Mucosa of descending colon (tissue), 3 donors: ENCODE data around the gene SOX15. TPM values are rescaled to one million over a fixed set of nuclear protein-coding genes. Genes with fewer than 3 reads are reported as not detected.

Experiments
- ATAC-seq: fragments of 200-7000 bp; cut with Tn5 transposase; one replicate; pipeline ENCODE4 v1.9.1; 2020; ENCODE audit warnings: mild to moderate bottlenecking, moderate library complexity
- DNase-seq, 3 donors: peaks; one replicate each; pipeline ENCODE4 v3.0.0-alpha.2; 2020
- H3K36me3 ChIP-seq: fragments of 200-600 bp; one replicate; pipeline ENCODE4 v1.8.0; 2021; ENCODE audit warnings: low read depth, mild to moderate bottlenecking
- H3K4me1 ChIP-seq: fragments of 200-600 bp; one replicate; pipeline ENCODE4 v1.8.0; 2021; ENCODE audit warnings: low read depth, mild to moderate bottlenecking
- H3K4me3 ChIP-seq: fragments of 200-600 bp; one replicate; pipeline ENCODE4 v1.8.0; 2021; ENCODE audit warnings: mild to moderate bottlenecking
- H3K9me3 ChIP-seq: fragments of 200-600 bp; one replicate; pipeline ENCODE4 v1.8.0; 2021; ENCODE audit warnings: mild to moderate bottlenecking
- intact Hi-C, 2 donors: fragments of 100-400 bp; cut with DNase I in 1 of 2; cut with micrococcal nuclease in 1 of 2; formaldehyde crosslinking; loops; one replicate each; pipeline versions ENCODE4 v1.11.0 to v1.11.1; 2022; cut with DNase I, micrococcal nuclease
- total RNA-seq, 3 donors: library from RNA; stranded (reverse); fragmentation: NEBNext Ultra II Directional in 2 of 3; extraction: Animal tissue kit (Norgen Biotek cat#: 25700) in 2 of 3; gene quantifications; one replicate each; pipeline versions ENCODE4 v1.2.1 to v1.2.4, GENCODE V29; 2021 to 2023
- TF ChIP-seq, protein P1 (sequence below): fragments of 200-600 bp; IDR thresholded peaks from one replicate; pipeline ENCODE4 v1.8.0; 2022; ENCODE audit warnings: antibody characterized with exemption, mild to moderate bottlenecking
- donor health status: DM: no; HTN: no; CAD: no; lungs with moderate emphysema.
- donor health status: DM: no; HTN: no; CAD: no.
- donor health status: DM: no; HTN: yes; CAD: no.

The SOX15 gene
- total RNA-seq, 3 donors from 2014 or later, result 0.38 to 4.4 (median 0.41) TPM

DNA sequence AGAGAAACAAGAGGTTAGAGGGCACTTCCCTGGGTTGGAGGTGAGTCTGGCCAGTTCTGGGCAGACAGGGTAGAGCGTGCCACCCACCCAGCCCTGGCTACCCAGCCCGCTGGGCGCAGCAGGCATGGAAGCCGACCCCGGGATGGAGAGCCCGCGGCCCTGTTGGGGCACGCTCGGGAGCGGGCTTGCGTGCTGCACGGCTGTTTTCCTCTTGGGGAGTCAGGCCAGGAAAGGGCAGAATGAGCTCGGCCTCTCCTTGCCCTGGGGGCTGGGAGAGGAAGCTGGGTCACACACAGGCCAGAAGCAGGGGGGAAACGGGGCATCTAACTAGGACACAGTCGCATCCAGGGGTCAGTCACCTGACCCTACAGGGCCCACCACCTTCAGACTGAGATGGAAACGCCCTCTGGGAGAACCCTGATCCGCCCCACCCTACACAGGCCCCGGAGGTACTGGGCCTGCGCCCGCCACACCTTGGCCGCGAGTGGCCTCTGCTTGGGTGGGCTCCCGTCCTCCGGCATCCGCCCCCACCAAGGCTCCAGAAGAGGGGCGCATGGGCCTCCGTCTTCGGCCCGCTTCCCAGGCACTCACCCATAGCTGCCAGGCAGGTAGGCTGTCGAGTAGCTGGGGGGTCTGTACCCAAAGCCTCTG, 1.2 kb downstream of the SOX15 start:
- intact Hi-C loops, result no loop called here
- Histone ChIP-seq H3K9me3 (no peaks in the 10 kb centered on the region), H3K36me3 (peaks cover 9% of the 10 kb centered on the region), H3K4me3 (peak overlapping the region; percentile 6), H3K4me1 (peaks cover 10% of the 10 kb centered on the region)
- DNase-seq (no peak), ATAC-seq (no peak)
- TF ChIP-seq, protein P1, sequence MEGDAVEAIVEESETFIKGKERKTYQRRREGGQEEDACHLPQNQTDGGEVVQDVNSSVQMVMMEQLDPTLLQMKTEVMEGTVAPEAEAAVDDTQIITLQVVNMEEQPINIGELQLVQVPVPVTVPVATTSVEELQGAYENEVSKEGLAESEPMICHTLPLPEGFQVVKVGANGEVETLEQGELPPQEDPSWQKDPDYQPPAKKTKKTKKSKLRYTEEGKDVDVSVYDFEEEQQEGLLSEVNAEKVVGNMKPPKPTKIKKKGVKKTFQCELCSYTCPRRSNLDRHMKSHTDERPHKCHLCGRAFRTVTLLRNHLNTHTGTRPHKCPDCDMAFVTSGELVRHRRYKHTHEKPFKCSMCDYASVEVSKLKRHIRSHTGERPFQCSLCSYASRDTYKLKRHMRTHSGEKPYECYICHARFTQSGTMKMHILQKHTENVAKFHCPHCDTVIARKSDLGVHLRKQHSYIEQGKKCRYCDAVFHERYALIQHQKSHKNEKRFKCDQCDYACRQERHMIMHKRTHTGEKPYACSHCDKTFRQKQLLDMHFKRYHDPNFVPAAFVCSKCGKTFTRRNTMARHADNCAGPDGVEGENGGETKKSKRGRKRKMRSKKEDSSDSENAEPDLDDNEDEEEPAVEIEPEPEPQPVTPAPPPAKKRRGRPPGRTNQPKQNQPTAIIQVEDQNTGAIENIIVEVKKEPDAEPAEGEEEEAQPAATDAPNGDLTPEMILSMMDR, result no peak

- no peak for DNase-seq
- peaks cover 17% of the 10 kb centered on the region for H3K4me1 ChIP-seq
These were observed 2.3 kb downstream of the SOX15 start for GRCh38 chr17:7587420-7588151.

GRCh38 chr17:7586673-7587419, 3.0 kb downstream of the SOX15 start:
- Histone ChIP-seq H3K36me3 (peaks cover 13% of the 10 kb centered on the region), H3K4me1 (peaks cover 17% of the 10 kb centered on the region), H3K4me3 (no peak overlapping the region), H3K9me3 (no peaks in the 10 kb centered on the region)
- TF ChIP-seq, protein P1, result no peak
- intact Hi-C loops, result no loop called here
- ATAC-seq, result peak; percentile 35
- DNase-seq, result peak in 2 of 3 donors; percentile 62 to 74

More at GRCh38 chr17:7587420-7588151, 2.3 kb downstream of the SOX15 start:
- no peak for ATAC-seq
- intact Hi-C loops, result no loop called here
- no peaks in the 10 kb centered on the region for H3K9me3 ChIP-seq
- TF ChIP-seq, protein P1, result no peak
- peaks cover 13% of the 10 kb centered on the region for H3K36me3 ChIP-seq
- H3K4me3 ChIP-seq, result no peak overlapping the region

- DNase-seq (peak; percentile 95 to 98 (median 97)), ATAC-seq (peak; percentile 86)
- TF ChIP-seq, protein P1, result no peak
- Histone ChIP-seq H3K9me3 (no peaks in the 10 kb centered on the region), H3K4me3 (peak within 1 kb of the TSS; percentile 44), H3K4me1 (peaks cover 26% of the 10 kb centered on the region), H3K36me3 (peaks cover 13% of the 10 kb centered on the region)
- intact Hi-C loops, result no loop called here
These were observed 6.4 kb downstream of the SOX15 start, which contains the start of gene MPDU1 for GRCh38 chr17:7583253-7584109. TSS of gene MPDU1 (plus strand) at chr17:7583852. CDS start at chr17:7583863, 11 bp downstream.
